Measurements from ENCODE around the gene SLC35D2.

Gene SLC35D2

GRCh38 chr9:96412174-96412913 lies 28.8 kb upstream of the SLC35D2 start:
- H3K4me1 Mint-ChIP-seq, result peaks cover 50% of the 10 kb centered on the region
- ATAC-seq (no peak), DNase-seq (no peak)
- no peaks in the 10 kb centered on the region for H3K27me3 Mint-ChIP-seq
- H3K4me3 Mint-ChIP-seq, result no peak overlapping the region
- no peaks in the 10 kb centered on the region for H3K9me3 Mint-ChIP-seq
- no peak overlapping the region for H3K27ac Mint-ChIP-seq

GRCh38 chr9:96411129-96411838 lies 27.8 kb upstream of the SLC35D2 start:
- H3K27ac Mint-ChIP-seq, result no peak overlapping the region
- DNase-seq (no peak), ATAC-seq (no peak)
- H3K4me1 Mint-ChIP-seq, result peaks cover 46% of the 10 kb centered on the region
- no peak overlapping the region for H3K4me3 Mint-ChIP-seq
- H3K27me3 Mint-ChIP-seq, result no peaks in the 10 kb centered on the region
- H3K9me3 Mint-ChIP-seq, result no peaks in the 10 kb centered on the region

- ATAC-seq (no peak), DNase-seq (no peak)
- H3K27ac Mint-ChIP-seq, result no peak overlapping the region
- H3K27me3 Mint-ChIP-seq, result no peaks in the 10 kb centered on the region
- no peak overlapping the region for H3K4me3 Mint-ChIP-seq
- H3K9me3 Mint-ChIP-seq, result no peaks in the 10 kb centered on the region
- H3K4me1 Mint-ChIP-seq, result peaks cover 30% of the 10 kb centered on the region
Observed at GRCh38 chr9:96408409-96409280, 25.1 kb upstream of the SLC35D2 start.

GRCh38 chr9:96400132-96400910 lies 16.8 kb upstream of the SLC35D2 start:
- H3K4me1 Mint-ChIP-seq, result peaks cover 42% of the 10 kb centered on the region
- H3K9me3 Mint-ChIP-seq, result peaks cover 0 to 4% of the 10 kb centered on the region in 2 donors
- H3K27ac Mint-ChIP-seq, result peak overlapping the region; percentile 49 to 55
- H3K27me3 Mint-ChIP-seq, result no peaks in the 10 kb centered on the region
- ATAC-seq (no peak), DNase-seq (no peak)
- H3K4me3 Mint-ChIP-seq, result peak overlapping the region; percentile 36 to 37

GRCh38 chr9:96399325-96399633 lies 15.8 kb upstream of the SLC35D2 start:
- peak overlapping the region; percentile 23 to 72 for H3K27ac Mint-ChIP-seq
- DNase-seq, result no peak
- ATAC-seq, result no peak
- H3K27me3 Mint-ChIP-seq, result no peaks in the 10 kb centered on the region
- peaks cover 42% of the 10 kb centered on the region for H3K4me1 Mint-ChIP-seq
- H3K9me3 Mint-ChIP-seq, result peaks cover 0 to 4% of the 10 kb centered on the region in 2 donors
- H3K4me3 Mint-ChIP-seq, result peak overlapping the region in 1 of 2 donors; percentile 36

- H3K4me1 Mint-ChIP-seq, result peaks cover 42% of the 10 kb centered on the region
- H3K27me3 Mint-ChIP-seq, result no peaks in the 10 kb centered on the region
- peak overlapping the region; percentile 13 to 72 for H3K27ac Mint-ChIP-seq
- peaks cover 0 to 4% of the 10 kb centered on the region in 2 donors for H3K9me3 Mint-ChIP-seq
- H3K4me3 Mint-ChIP-seq, result peak overlapping the region in 1 of 2 donors; percentile 36
- ATAC-seq, result no peak
- DNase-seq, result no peak
Observed at GRCh38 chr9:96398582-96399324, 15.2 kb upstream of the SLC35D2 start.

GRCh38 chr9:96395964-96396363 lies 12.5 kb upstream of the SLC35D2 start:
- H3K27me3 Mint-ChIP-seq, result no peaks in the 10 kb centered on the region
- ATAC-seq, result no peak
- H3K9me3 Mint-ChIP-seq, result peaks cover 0 to 4% of the 10 kb centered on the region in 2 donors
- H3K4me1 Mint-ChIP-seq, result peaks cover 28% of the 10 kb centered on the region
- no peak overlapping the region for H3K27ac Mint-ChIP-seq
- H3K4me3 Mint-ChIP-seq, result no peak overlapping the region
- no peak for DNase-seq

GRCh38 chr9:96394832-96395496 lies 11.5 kb upstream of the SLC35D2 start:
- ATAC-seq, result no peak

GRCh38 chr9:96392263-96392662 lies 8.8 kb upstream of the SLC35D2 start:
- ATAC-seq, result no peak
- Mint-ChIP-seq H3K27me3 (no peaks in the 10 kb centered on the region), H3K27ac (no peak overlapping the region), H3K4me1 (no peaks in the 10 kb centered on the region), H3K9me3 (no peaks in the 10 kb centered on the region), H3K4me3 (no peak overlapping the region)
- DNase-seq, result no peak

More at GRCh38 chr9:96394832-96395496, 11.5 kb upstream of the SLC35D2 start:
- Mint-ChIP-seq H3K9me3 (no peaks in the 10 kb centered on the region), H3K4me3 (no peak overlapping the region), H3K4me1 (peaks cover 18% of the 10 kb centered on the region), H3K27me3 (no peaks in the 10 kb centered on the region), H3K27ac (no peak overlapping the region)
- no peak for DNase-seq

GRCh38 chr9:96391021-96391765 lies 7.7 kb upstream of the SLC35D2 start:
- ATAC-seq, result no peak
- H3K4me3 Mint-ChIP-seq, result no peak overlapping the region
- H3K27me3 Mint-ChIP-seq, result no peaks in the 10 kb centered on the region
- H3K9me3 Mint-ChIP-seq, result no peaks in the 10 kb centered on the region
- DNase-seq, result no peak
- no peak overlapping the region for H3K27ac Mint-ChIP-seq
- H3K4me1 Mint-ChIP-seq, result no peaks in the 10 kb centered on the region

GRCh38 chr9:96388144-96388543 lies 4.6 kb upstream of the SLC35D2 start:
- Mint-ChIP-seq H3K4me1 (peaks cover 9% of the 10 kb centered on the region), H3K27me3 (no peaks in the 10 kb centered on the region), H3K9me3 (no peaks in the 10 kb centered on the region), H3K4me3 (no peak overlapping the region), H3K27ac (no peak overlapping the region)
- DNase-seq (no peak), ATAC-seq (no peak)

GRCh38 chr9:96386157-96386556 lies 2.6 kb upstream of the SLC35D2 start:
- DNase-seq, result no peak
- no peak for ATAC-seq
- no peak overlapping the region for H3K27ac Mint-ChIP-seq
- H3K9me3 Mint-ChIP-seq, result no peaks in the 10 kb centered on the region
- no peak overlapping the region for H3K4me3 Mint-ChIP-seq
- no peaks in the 10 kb centered on the region for H3K27me3 Mint-ChIP-seq
- H3K4me1 Mint-ChIP-seq, result peaks cover 24% of the 10 kb centered on the region

GRCh38 chr9:96382839-96383164 lies 709 bp downstream of the SLC35D2 start:
- Mint-ChIP-seq H3K4me1 (peaks cover 30% of the 10 kb centered on the region), H3K9me3 (no peaks in the 10 kb centered on the region), H3K27me3 (no peaks in the 10 kb centered on the region), H3K27ac (no peak overlapping the region), H3K4me3 (peak overlapping the region; percentile 71)
- ATAC-seq, result no peak
- DNase-seq, result no peak

GRCh38 chr9:96382175-96382574 lies 1.3 kb downstream of the SLC35D2 start:
- DNase-seq (no peak), ATAC-seq (peak; percentile 26)
- Mint-ChIP-seq H3K27me3 (no peaks in the 10 kb centered on the region), H3K4me3 (no peak overlapping the region), H3K9me3 (no peaks in the 10 kb centered on the region), H3K27ac (no peak overlapping the region), H3K4me1 (peaks cover 36% of the 10 kb centered on the region)

All from stimulated activated naive CD8-positive, alpha-beta T cell treated with anti-CD3 and anti-CD28 coated beads, Interleukin-15, amount 100 ng/mL, for 72 hours (primary cell).